ENCODE data around the gene YIF1A.
"Not testable (repeated sequence)": the region's sequence is repeated elsewhere in the genome, so short reads cannot be mapped to it uniquely, and the experiment has no call there.

Gene YIF1A

GRCh38 chr11:66310803-66311440 is 22.0 kb upstream of the YIF1A start:
- not testable (repeated sequence) for H3K4me3 Mint-ChIP-seq, H3K27ac Mint-ChIP-seq
- peaks cover 26% of the 10 kb centered on the region for H3K4me1 Mint-ChIP-seq (ENCODE audit: low read depth)

DNA sequence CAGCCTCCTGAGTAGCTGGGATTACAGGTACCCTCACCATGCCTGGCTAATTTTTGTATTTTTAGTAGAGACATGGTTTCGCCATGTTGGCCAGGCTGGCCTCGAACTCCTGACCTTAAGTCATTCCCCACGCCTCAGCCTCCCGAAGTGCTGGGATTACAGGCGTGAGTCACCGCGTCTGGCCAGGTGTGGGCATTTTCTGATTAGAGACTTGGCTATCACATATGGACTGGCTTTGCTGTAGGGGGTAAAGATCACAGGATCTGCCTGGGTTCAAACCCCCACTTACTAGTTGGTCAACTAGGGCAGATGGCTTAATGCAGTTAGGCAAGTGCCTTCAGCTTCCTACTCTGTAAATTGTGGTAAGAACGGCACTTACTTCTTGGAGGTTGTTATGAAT is 21.4 kb upstream of the YIF1A start:
- Mint-ChIP-seq H3K4me3 (no peak overlapping the region), H3K36me3 (ENCODE audit: low read depth) (no peaks in the 10 kb centered on the region)
- intact Hi-C loops (cut with micrococcal nuclease) = loop anchor here (2.0 kb wide), 1 partner anchor 78 kb away; no protein-coding TSS in a partner anchor

More at GRCh38 chr11:66310803-66311440, 22.0 kb upstream of the YIF1A start:
- H3K9me3 Mint-ChIP-seq; H3K36me3 Mint-ChIP-seq (ENCODE audit: low read depth): not testable (repeated sequence)
- intact Hi-C loops (cut with micrococcal nuclease) = loop anchor here (1.0 to 2.0 kb wide), 2 partner anchors 17 to 78 kb away; no protein-coding TSS in a partner anchor
- peaks cover 38% of the 10 kb centered on the region for H3K27me3 Mint-ChIP-seq

DNA sequence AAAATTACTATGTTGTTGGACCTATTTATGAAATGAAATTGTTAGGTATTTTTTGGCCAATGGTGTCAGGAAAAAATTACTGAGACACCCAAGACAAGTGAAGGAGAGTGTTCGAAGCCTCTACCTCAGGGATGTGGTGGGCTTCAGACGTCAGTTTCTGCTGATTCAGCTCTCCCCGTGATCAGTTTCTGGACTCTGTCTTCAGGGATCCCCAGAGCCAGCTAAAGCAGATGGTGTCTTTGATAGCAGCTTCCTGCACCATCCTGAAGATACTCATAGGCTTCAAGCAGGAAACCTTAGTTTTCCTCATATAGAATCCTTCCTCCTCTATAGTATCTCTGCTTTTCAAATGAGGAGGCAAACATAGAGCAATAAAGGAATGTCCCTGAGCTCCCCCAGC is 20.5 kb upstream of the YIF1A start:
- intact Hi-C loops (cut with micrococcal nuclease) = no loop called here
- Mint-ChIP-seq H3K27ac (no peak overlapping the region), H3K4me1 (ENCODE audit: low read depth) (peaks cover 21% of the 10 kb centered on the region), H3K27me3 (peaks cover 30% of the 10 kb centered on the region), H3K9me3 (no peaks in the 10 kb centered on the region), H3K36me3 (ENCODE audit: low read depth) (no peaks in the 10 kb centered on the region), H3K4me3 (no peak overlapping the region)

More for the DNA sequence above, 21.4 kb upstream of the YIF1A start:
- Mint-ChIP-seq H3K9me3 (no peaks in the 10 kb centered on the region), H3K27me3 (peaks cover 33% of the 10 kb centered on the region), H3K4me1 (ENCODE audit: low read depth) (peaks cover 25% of the 10 kb centered on the region), H3K27ac (no peak overlapping the region)

- Mint-ChIP-seq H3K27me3 (peaks cover 16% of the 10 kb centered on the region), H3K27ac (no peak overlapping the region), H3K4me1 (ENCODE audit: low read depth) (peaks cover 5% of the 10 kb centered on the region), H3K36me3 (ENCODE audit: low read depth) (no peaks in the 10 kb centered on the region), H3K4me3 (no peak overlapping the region), H3K9me3 (no peaks in the 10 kb centered on the region)
- intact Hi-C loops (cut with micrococcal nuclease) = no loop called here
Observed at GRCh38 chr11:66302656-66303055, 13.7 kb upstream of the YIF1A start.

DNA sequence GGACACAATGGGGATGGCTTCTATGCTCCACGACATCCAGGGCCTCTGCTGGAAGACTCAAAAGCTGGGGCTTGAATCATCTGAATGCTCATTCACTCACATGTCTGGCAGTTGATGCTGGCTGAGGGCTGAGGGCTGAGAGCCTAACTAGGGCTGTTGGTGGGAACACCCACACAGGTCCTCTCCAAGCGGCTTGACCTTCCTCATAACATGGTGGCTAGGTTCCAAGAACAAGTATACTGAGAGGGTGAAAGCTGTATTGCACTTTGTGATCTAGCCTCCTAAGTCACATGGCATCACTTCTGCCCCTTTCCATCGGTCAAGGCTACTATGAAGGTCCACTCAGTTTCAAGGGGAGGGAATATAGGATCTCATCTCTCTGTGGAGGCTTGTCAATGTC is 10.2 kb upstream of the YIF1A start:
- intact Hi-C loops (cut with micrococcal nuclease) = no loop called here

GRCh38 chr11:66297610-66298009 is 8.7 kb upstream of the YIF1A start:
- Mint-ChIP-seq H3K4me3 (no peak overlapping the region), H3K9me3 (no peaks in the 10 kb centered on the region), H3K4me1 (ENCODE audit: low read depth) (peaks cover 9% of the 10 kb centered on the region), H3K36me3 (ENCODE audit: low read depth) (no peaks in the 10 kb centered on the region), H3K27ac (no peak overlapping the region), H3K27me3 (peaks cover 39% of the 10 kb centered on the region)
- intact Hi-C loops (cut with micrococcal nuclease) = no loop called here

More for the DNA sequence above, 10.2 kb upstream of the YIF1A start:
- Mint-ChIP-seq H3K9me3 (no peaks in the 10 kb centered on the region), H3K4me3 (no peak overlapping the region), H3K27ac (no peak overlapping the region), H3K4me1 (ENCODE audit: low read depth) (peaks cover 5% of the 10 kb centered on the region), H3K27me3 (peaks cover 23% of the 10 kb centered on the region), H3K36me3 (ENCODE audit: low read depth) (no peaks in the 10 kb centered on the region)

GRCh38 chr11:66294626-66295620 is 6.0 kb upstream of the YIF1A start:
- no peak overlapping the region for H3K4me3 Mint-ChIP-seq
- no peaks in the 10 kb centered on the region for H3K9me3 Mint-ChIP-seq
- no peak overlapping the region for H3K27ac Mint-ChIP-seq
- intact Hi-C loops (cut with micrococcal nuclease) = no loop called here
- H3K27me3 Mint-ChIP-seq = peaks cover 55% of the 10 kb centered on the region
- H3K4me1 Mint-ChIP-seq (ENCODE audit: low read depth) = peaks cover 17% of the 10 kb centered on the region
- no peaks in the 10 kb centered on the region for H3K36me3 Mint-ChIP-seq (ENCODE audit: low read depth)

DNA sequence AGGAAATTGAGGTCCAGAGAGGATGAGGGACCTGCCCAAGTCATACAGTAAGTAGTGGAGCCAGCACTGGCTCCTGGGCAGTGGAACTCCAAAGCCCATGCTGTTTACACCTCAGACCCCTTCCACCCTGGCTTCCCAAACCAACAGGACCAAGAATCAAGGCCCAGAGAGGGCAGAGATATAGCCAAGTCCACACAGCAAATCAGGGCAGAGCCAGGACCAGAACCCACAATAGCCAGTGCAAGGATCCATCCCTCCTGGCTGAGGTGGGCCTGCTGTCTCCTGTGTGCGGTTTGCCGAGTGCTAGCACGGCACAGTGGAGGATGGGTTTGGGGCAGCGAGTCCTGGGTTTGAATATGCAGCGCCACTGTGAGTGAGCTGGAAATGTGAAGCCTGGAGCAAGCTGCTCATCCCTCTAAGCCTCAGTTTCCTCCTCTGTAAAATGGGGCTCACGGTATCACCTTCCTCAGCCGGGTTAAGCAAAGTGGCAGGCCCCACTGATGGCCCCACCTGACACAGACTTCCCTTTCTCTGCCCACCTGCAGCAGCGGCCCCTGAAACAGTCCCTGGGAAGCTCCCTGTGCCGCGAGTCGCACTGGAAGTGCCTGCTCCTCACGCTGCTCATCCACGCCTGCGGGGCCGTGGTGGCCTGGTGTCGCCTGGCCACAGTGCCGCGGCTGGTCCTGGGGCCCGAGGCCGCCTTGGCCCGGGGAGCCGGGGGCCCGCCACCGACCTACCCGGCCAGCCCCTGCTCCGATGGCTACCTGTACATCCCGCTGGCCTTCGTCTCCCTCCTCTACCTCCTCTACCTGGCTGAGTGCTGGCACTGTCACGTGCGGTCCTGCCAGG is 5.1 kb upstream of the YIF1A start:
- intact Hi-C loops (cut with micrococcal nuclease) = no loop called here
- Mint-ChIP-seq H3K27me3 (peaks cover 58% of the 10 kb centered on the region), H3K36me3 (ENCODE audit: low read depth) (peaks cover 5% of the 10 kb centered on the region), H3K4me1 (ENCODE audit: low read depth) (peaks cover 21% of the 10 kb centered on the region), H3K4me3 (no peak overlapping the region), H3K27ac (no peak overlapping the region), H3K9me3 (no peaks in the 10 kb centered on the region)

GRCh38 chr11:66293352-66293751 is 4.4 kb upstream of the YIF1A start:
- H3K36me3 Mint-ChIP-seq (ENCODE audit: low read depth) = peaks cover 11% of the 10 kb centered on the region
- intact Hi-C loops (cut with micrococcal nuclease) = no loop called here
- H3K27me3 Mint-ChIP-seq = peaks cover 58% of the 10 kb centered on the region
- peaks cover 22% of the 10 kb centered on the region for H3K4me1 Mint-ChIP-seq (ENCODE audit: low read depth)
- H3K27ac Mint-ChIP-seq = no peak overlapping the region
- H3K4me3 Mint-ChIP-seq = no peak overlapping the region
- no peaks in the 10 kb centered on the region for H3K9me3 Mint-ChIP-seq

GRCh38 chr11:66292543-66293332 is 3.8 kb upstream of the YIF1A start:
- no peak overlapping the region for H3K27ac Mint-ChIP-seq
- H3K27me3 Mint-ChIP-seq = peaks cover 56% of the 10 kb centered on the region
- peaks cover 11% of the 10 kb centered on the region for H3K36me3 Mint-ChIP-seq (ENCODE audit: low read depth)

DNA sequence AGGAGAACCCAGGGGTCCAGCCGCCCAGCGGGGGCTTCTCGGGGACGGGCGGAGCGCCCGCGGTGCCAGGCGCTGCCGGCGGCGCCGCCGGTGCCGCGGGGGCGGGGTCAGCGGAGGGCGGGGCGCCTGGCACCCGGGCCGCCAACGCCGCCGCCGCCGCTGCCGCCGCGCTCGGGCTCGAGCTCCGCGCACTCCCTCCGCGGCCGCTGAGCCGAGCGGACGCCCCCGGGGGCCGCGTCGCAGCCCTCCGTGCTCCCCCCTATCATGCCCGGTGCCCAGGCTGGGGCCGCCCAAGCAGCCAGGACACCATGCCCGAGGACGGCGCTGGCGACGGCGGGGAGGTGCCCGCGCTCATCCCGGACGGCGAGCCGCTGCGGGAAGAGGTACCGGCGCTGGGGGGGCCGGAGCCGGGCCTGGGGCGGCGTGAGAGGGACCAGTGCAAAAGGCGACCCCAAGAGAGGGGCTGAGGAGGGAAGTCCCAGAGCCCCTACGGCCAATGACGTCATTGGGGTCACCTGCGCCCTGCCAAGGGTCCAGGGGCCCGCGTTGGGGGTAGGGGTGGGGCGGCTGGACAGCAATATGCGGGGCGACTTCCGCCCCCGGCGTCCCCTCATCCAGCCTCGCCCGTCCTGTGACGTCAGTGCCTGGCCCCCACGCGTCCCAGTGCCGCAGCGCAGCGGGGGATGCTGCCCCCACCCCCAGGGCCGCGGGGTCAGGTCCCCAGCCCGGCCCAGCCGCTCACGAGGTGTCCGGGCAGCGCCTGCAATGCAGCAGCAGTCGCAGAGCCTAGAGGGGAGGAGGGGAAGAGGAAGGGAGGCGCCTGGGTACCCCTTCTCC is 3.0 kb upstream of the YIF1A start, which contains the start of gene TMEM151A:
Gene TMEM151A (plus strand): TSS at position 189 of the 837 bp plus-strand sequence. CDS start 120 bp downstream, at position 309.
- H3K4me3 Mint-ChIP-seq = peak within 1 kb of the TSS; percentile 24
- H3K4me1 Mint-ChIP-seq (ENCODE audit: low read depth) = peaks cover 36% of the 10 kb centered on the region
- H3K27me3 Mint-ChIP-seq = peaks cover 51% of the 10 kb centered on the region
- H3K27ac Mint-ChIP-seq = no peak within 1 kb of the TSS
- no peaks in the 10 kb centered on the region for H3K9me3 Mint-ChIP-seq
- H3K36me3 Mint-ChIP-seq (ENCODE audit: low read depth) = peaks cover 11% of the 10 kb centered on the region
- intact Hi-C loops (cut with micrococcal nuclease) = no loop called here

More at GRCh38 chr11:66292543-66293332, 3.8 kb upstream of the YIF1A start:
- no peak overlapping the region for H3K4me3 Mint-ChIP-seq
- H3K9me3 Mint-ChIP-seq = no peaks in the 10 kb centered on the region
- intact Hi-C loops (cut with micrococcal nuclease) = no loop called here
- peaks cover 28% of the 10 kb centered on the region for H3K4me1 Mint-ChIP-seq (ENCODE audit: low read depth)

DNA sequence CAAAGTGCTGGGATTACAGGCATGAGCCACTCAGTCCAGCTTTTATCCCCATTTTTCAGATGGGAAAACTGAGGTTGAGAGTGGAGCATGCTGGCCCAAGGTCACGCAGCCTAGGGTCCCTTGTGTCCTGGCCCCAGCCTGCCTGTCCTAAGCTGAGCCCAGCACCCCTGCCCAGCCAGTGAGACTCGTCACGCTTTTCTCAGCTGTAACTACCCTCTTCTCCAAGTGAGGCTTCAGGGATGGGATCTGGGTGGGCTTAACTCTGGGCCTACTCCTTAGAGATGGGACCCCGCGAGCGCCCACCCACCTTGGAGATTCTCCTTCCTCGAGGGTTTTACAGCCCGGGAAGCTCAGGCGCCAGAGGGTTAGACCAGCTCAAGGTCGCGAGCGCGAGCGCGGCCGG is 2.4 kb upstream of the YIF1A start:
- no peak overlapping the region for H3K27ac Mint-ChIP-seq
- intact Hi-C loops (cut with micrococcal nuclease) = no loop called here
- H3K4me1 Mint-ChIP-seq (ENCODE audit: low read depth) = peaks cover 42% of the 10 kb centered on the region

More for the DNA sequence above, 2.4 kb upstream of the YIF1A start:
- Mint-ChIP-seq H3K36me3 (ENCODE audit: low read depth) (peaks cover 16% of the 10 kb centered on the region), H3K4me3 (no peak overlapping the region), H3K27me3 (peaks cover 46% of the 10 kb centered on the region), H3K9me3 (no peaks in the 10 kb centered on the region)

Measured in dendritic cell treated with granulocyte-macrophage colony-stimulating factor and Interleukin-4, amounts not matched to agents 40 ng/mL and 50 ng/mL, for 4 days (primary cell).